HG03095 (cell line): Measurements from ENCODE around the gene ZNF473.

Source experiments
- ATAC-seq: cut with Tn5 transposase; IDR thresholded peaks from one replicate; pipeline ENCODE4 v1.9.1; 2021; ENCODE audit warnings: moderate library complexity; ENCODE audit not compliant: unreplicated experiment

The ZNF473 gene

DNA sequence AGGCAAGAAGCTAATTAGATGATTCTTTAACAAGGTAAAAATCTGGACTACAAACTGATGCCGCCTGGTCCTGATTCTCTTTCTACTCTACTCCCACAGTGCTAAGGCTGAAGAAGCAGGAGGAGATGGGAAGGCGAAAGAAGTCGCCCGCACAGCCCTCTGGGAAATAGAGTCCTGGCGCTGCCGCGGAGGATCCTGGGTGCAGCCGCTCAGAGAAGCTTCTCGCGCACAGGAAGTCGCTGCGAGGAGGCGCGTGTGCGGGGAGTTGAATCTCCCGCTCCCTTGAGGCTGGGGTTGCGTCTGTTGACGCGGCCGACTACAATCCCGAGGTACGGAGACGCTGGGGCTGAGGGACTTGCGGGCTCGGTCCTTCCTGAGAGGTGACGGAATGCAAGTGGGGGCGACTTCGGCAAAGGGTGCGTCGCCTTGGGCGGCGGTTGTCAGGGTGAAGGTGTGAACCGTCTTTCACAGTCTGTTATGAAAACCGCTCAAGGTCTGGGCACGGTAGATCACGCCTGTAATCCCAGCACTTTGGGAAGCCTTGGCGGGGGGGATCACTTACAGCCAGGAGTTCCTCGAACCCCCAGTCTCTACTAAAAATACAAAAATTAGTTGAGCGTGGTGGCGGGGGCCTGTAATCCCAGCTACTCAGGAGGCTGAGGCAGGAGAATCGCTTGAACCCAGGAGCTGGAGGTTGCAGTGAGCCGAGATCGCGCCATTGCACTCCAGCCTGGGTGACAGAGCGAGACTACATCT lies at the start of gene ZNF473:
Gene ZNF473 (plus strand): TSS at position 212 of the 756 bp plus-strand sequence. CDS start 5,078 bp downstream, outside the sequence.
- peak; percentile 55 for ATAC-seq

DNA sequence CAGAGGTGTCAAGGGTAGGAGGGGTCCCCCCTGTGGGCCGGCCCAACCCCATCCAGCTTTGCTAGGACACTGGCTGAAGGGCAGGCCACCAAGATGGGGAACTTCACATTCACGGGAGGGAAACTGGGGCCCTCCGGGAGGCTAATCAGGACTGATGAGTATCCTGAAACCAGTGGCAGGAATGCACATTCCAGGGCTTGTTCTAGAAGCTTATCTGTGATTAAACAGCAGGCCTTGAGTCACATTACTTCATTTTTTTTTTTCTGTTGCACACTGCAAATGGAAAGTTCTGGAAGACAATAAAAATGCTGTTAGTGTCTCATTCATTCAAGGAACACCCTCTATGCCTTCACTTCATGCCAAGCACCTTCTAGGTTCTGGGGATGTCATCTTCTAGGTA lies 49.3 kb upstream of the ZNF473 start:
- no peak for ATAC-seq

DNA sequence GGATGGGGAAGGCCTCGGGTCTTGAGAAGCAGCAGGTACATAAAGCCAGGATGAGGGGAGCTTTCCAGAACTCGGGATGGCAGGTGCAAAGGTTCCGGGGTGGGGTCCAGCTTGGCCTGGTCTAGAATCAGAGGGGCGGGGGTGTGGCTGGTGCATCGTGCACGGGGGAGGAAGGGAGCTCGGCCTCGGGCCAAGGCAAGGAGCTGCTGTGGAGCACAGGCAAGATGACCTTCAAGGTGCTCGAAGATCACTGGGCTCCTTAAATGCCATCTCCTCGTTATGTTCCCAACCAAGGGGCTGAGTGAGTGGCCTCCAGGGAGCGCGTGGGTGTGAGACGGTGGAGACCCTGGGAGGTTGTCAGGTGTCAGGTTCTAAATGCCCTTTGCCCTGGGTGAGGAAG lies 48.7 kb upstream of the ZNF473 start:
- no peak for ATAC-seq

DNA sequence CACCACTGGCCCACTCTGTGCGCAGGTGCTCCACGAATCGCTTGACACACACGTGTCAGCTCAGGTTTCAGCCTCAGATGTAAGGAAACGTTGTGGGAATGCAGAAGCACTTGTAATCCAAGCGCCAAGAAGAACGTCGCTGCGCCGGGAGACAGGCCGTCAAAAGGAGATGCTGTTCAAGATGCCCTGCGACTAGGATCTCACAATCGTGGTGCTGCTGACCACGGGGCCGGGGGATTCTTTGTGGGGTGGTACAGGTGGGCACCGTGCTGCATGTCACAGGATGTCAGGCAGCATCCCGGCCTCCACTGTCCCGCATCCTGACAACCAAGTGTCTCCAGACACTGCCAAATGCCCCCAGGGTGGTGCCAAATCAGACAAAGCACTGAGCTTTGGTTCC lies 47.9 kb upstream of the ZNF473 start:
- ATAC-seq = no peak

DNA sequence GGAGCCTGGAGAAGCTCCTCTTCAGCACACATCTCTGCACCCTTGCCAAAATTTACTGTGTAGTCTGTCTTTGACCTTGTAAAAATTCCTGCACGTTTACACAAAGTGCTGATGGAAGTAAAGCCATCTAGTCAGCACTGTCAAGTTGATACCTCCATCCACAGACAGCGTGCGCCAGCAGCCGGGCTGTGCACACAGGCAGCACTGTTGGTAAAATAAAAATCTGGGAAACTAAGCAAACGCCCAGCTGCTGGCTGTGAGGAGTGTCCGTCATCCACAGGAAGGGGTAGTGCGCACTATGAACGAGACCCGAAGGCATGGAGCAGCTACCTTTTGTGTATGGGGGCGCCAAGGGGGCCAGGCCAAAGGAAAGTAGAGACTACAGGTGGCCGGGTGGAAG lies 47.5 kb upstream of the ZNF473 start:
- ATAC-seq = no peak

DNA sequence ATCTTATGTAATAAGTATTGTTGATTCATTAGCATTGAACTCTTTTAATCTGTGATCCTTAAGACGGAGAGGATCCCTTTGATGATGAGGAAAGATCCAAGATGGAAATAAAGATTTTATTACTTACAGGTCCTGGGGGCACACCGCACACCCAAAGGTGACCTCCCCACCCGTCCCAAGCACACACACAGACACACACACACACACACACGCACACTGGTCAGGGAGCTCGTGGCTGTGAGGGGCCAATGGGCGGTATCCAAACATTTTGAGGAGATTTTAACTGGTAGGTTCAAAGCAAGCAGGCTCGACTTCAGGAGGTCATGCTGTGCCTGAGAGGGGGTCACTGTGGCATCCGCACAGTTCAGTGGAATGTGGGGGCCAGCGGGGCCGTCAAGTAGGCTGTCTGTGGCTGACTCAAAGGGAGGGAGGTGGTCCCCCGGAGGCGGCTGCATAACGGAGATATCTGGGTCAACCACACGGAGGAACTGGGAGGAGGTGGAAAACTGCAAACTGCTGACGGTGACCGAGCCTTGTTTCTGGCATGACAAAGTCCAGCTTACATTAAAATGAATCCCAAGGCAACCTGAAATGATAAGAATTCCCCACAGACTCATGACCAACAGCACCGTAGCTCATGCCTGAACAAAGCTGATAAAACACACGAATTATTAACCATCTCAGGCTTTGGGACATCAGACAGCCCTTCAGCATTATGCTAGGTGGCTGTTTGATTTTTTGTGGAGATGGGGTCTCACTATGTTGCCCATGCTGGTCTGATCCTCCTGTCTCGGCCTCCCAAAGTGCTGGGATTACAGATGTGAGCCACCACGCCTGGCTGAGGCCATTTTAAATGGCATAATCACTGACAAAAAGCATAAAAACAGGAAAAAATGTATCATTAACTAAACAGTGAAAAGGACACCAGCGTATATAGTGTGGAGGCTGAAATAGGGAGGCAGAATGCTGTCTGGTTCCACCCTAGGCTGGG lies 43.9 kb upstream of the ZNF473 start:
- no peak for ATAC-seq

DNA sequence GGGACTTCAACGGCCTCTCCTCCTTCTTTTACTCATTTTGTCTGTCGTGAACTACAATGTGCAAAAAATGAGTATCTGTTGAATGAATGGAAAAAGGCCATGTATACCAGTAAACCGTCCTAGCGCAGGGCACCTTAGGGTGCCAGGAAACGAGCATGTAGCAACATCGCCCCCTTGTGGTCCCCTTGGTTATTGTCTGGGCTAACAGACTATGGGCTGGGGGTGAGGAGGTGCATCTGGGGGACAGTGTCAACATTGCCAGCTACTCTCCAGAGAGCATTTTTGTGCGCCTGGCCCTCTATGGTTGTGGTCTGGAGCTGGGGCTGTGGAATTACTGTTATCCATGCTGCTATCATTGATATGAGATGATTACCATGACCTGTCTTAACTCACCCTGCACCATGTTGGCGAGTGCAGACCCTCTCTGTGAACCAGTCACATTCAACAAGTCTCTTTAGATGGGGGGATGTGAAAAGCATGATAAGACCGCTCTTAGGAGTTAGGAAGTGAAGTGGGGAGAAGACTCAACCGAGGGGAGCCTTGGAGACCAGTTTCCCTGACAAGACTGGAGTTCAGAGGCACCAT lies 42.1 kb upstream of the ZNF473 start:
- no peak for ATAC-seq

DNA sequence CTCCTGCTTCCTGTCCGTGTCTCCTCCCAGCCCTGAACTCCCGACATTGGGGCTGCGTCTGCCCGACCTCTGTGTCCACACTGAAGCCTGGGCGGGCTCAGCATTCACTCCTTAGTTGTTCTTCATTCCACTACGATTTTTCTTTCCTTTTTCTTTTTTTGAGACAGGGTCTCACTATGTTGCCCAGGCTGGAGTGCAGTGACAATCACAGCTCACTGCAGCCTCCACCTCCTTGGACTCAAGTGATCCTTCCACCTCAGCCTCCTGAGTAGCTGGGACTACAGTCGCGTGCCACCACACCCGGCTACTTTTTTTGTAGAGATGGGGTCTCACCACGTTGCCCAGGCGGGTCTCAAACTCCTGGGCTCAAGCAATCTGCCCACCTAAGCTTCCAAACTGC lies 41.3 kb upstream of the ZNF473 start:
- no peak for ATAC-seq

DNA sequence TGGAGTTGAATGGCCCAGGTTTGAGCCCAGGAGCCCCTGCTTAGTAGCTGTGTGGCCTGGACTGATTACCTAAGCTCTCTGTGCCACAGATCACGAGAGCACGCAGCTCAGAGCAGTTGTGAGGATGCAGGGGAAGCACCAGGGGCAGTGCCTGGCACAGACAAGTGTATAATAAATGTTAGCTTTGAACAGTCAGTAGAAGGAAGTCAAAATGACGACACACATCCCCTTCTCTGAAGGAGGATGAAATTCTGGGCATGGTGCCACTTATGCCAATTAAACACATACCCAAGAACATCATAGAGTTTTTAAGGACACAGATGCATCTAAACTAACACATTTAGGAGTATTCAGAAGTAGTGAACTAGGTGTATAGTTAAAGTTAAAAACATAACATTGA lies 39.9 kb upstream of the ZNF473 start:
- ATAC-seq = no peak

DNA sequence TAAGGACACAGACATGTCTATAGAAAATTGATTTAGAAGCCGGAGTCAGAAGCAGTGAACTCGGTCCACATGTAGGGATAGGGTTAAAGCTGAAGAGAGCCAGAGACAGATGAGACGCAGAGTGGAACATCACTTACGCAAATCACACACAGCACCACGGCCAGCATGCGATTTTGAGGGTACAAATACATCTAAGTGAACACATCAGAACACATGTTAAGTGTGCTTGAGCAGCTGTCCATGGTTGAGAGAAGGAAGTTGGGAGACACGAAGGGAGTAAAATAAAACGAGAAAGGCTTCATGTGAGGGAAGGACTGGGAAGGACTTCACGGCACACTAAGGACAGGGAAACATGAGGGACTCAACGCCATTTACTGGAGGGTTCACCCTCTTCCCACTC lies 39.5 kb upstream of the ZNF473 start:
- no peak for ATAC-seq

DNA sequence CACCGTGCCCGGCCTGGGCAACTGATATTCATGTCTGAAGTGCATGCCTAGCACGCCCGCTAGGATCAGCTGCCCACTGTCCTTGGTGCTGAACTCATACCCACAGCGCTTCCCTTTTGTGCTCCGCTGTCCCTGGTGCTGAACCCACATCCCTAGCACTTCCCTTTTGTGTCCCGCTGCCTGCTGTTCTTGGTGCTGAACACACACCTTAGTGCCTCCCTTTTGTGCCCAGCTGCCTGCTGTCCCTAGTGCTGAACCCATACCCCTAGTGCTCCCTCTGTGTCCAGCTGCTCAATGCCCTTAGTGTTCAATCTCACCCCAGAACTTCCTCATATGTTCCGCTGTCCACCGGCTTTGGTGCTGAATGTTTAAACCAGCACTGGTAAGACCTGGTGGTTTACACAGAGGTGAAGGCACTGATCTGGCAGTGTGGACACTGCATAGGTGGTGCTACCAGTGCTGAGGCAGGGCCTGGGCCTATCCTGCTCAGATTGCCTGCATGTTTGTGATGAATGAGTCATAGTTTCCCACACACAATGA lies 38.6 kb upstream of the ZNF473 start:
- no peak for ATAC-seq

DNA sequence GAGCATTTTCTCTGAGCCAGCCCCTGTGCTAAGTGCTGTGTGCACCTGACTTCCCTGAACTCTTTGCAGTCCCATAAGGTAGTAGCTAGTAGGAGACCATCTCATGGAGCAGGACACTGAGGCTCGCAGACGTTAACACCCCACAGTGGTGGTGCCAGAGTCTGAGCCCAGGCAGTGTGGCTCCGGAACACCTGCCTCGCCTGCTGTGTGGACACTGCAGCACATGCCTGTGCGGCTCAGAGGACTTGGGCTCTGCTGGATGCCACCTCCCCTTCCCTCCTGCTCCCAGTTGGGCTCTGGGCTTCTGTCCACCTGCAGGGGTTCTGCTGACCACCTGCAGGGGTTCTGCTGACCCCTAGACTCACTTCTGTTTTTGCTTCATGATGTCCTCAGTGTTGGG lies 37.8 kb upstream of the ZNF473 start:
- ATAC-seq = no peak

DNA sequence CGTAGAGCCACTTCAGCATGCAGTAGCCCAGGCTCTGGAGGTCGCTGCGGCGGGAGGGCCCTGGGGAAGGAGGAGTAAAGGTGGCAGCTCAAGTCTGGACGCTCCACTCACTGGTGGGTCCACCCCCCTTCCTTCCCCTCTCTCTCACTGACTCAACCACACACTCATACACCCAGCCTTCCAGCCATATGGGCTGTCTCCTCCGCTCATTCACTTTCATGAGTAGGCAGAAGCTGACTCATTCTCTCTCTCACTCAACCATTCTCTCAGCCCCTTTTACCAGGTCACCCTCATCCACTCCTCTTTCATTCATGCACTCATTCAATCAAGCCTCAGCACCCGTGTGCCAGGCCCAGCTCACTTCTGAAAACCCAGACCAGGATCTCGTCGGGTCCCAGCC lies 37.4 kb upstream of the ZNF473 start:
- ATAC-seq = no peak

DNA sequence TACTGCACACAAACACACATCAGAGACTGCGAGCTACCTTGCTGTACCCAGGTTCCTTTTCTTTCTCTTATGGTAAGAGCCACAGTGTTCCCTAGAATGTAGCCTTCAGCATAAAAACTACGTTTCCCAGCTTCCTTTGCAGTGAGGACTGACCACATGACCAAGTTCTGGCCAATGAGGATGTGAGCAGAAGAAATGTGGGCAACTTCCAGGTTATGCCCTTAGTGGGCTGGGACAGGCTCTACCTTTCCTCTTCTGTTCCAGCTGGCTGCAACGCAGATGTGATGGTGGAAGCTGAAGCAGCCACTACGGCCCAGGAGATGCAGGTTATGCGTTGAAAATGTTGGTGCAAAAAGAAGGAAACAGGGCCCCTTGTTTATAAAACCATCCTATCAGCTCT lies 28.1 kb upstream of the ZNF473 start:
- ATAC-seq = no peak

DNA sequence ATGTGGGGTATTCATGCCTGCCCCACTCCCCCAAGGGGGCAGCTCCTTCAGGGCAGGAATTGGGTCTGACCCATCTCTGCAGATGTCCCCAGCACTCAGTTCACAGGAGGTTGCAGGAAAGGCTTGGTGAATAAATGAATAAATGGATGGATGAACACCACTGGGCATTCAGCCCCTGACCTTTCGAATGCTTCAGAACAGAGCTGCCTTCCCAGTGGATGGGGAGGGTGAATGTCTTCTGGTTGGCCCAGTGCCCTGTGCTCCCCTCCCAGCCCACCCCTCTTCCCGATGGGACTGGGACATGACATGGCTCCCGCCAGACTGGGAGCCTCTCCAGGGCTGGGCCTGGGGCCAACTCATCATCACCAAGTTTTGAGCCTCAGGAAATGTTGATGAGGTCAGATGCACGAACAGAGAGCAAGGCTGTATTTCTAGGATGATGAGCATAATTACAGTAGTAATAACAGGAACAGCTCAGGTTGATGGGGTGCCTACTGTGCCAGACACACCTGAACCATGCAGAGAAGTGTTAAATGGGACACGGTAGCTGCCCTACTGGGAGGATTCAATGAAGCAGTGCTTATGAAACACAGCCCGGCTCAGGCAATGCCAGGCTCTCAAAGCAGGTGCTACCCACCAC lies 26.3 kb upstream of the ZNF473 start:
- no peak for ATAC-seq

DNA sequence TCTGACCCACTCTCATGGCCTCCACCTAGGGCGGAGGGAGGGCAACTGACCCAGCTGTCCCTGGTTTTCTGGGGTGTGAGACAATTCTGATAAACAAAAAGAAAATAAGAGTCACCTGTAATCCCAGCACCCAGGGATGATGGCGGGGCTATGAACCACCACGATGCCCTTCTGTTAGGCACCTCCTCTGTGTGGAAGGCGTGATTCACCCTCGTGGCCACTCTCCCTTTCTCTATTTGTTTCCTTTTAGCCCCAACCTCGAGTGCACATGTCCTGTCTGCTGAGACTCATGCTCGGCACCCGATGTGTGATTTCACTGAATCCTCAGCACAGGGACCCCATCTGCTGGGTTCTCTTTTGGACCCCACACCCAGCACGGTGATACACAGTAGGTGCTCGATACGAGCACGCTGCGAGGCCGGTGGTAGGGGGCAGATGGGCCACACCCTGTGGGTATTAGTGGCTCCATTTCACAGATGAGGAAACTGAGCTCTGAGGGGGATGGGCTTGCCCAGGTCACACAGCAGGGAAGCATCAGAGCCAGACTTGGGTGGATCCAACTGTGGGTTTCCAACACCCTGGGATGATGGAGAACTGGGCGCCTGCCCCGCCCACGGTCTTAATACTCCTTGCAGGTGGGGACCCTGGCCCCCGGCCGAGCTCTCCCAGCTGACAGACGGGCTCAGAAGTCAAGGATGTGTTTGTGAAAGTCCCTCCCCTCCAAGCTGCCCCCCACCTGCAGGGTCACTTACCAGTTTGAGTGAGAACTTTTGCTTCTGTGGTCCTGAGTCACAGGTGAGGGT lies 25.6 kb upstream of the ZNF473 start:
- no peak for ATAC-seq

DNA sequence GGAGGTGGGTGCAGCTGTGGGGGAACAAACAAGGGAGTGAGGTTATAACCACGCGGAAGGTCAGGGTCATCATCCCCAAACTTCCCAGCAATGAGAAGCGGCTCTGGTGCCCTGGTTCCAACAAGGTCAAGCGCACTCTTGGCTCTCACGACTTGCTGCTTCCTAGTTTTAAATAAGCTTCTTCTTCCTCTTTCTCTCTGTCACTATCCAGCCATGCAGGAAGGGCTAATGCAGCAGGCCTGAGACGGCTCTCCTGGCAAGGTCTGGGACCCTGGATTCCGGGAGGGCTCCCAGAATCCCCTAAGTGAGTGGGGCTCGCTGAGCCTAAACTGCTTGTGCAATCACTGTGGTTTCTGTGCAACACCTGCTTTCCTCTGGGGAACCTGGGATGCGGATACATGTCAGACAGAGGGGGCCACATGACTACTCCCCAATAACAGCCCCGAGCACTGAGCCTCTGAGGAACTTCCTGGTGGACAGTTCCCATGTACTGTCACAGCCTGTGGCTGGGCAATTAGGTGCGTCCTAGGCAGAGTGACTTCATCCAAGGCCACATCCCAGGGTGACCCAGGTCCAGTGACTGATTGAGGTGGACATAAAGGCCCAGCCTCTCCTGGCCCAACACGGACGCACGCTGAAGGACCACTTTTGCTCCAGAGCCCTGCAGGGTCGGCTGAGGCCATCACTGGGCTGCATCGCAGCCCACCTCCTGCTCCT lies 24.8 kb upstream of the ZNF473 start:
- ATAC-seq = no peak

DNA sequence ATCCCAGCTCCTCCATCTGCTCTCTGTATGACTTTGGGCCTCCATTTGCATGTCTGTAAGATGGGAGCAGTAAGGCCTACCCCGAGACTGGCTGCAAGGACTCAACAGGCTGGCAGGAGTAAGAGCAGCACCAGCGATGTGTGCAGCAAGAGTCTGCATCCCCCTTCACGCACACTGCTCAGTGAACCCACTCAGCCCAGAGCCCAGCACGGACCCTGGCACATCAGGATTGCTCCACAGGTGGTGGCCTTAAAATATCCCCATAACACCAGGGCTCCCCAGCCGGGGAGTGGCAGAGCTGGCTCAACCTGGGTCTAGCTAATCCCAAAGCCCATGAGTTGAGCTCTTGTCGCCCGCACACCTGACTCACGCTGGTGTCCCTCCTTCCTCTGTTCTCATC lies 24.0 kb upstream of the ZNF473 start:
- no peak for ATAC-seq

DNA sequence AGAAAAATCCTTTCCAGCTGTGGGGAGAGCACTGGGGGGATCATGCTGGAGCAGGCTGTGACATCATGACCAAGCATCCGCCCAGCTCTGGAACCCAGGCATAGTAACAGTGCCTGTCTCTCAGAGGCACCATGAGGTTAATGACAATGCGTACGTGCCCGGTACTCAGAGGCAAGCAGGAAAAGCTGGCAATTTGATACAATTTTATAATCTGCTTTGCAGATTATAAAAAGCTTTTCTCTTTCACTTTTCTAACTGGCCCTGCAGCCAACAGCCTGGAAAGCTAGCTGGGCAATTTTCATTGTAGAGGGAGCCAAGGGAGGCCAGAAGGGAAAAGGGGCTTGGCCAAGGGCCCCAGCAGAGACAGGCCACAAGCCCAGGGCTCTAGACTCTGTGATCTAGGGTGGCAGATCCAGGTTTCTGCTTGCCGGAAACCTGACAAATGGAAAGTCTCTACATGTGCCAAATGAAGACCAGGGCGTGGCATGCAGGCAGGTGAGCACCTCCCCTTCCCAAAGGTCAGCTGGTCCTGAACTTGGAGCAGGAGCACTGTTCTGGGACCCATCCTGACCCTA lies 23.3 kb upstream of the ZNF473 start:
- ATAC-seq = no peak
